HL-60 (cell line): ENCODE measurements around the gene DOCK6.

Experiments
- DNase-seq, 2 experiments: peaks; one replicate each; pipeline ENCODE4 v3.0.0-alpha.2; 2010 to 2020; ENCODE audit warnings: low read depth in 1 of 2, low spot score in 1 of 2
- H3K27ac ChIP-seq: fragments of 250-450 bp; sonication (Bioruptor Pico); replicated peaks from 2 replicates; pipeline ENCODE4 v1.5.1; 2020; ENCODE audit warnings: mild to moderate bottlenecking, moderate library complexity
- H3K27me3 ChIP-seq: fragments of 250-450 bp; sonication (Bioruptor Pico); 2 replicates; pipeline ENCODE4 v1.5.1; 2021; ENCODE audit warnings: mild to moderate bottlenecking, moderate library complexity; ENCODE audit not compliant: insufficient read depth, poor library complexity, severe bottlenecking
- H3K4me3 ChIP-seq: replicated peaks from 2 replicates; pipeline ENCODE4 v1.5.1; 2011; ENCODE audit warnings: mild to moderate bottlenecking, control low read depth, low read length; ENCODE audit not compliant: insufficient read depth
- GABPA ChIP-seq: IDR thresholded peaks from 2 replicates; pipeline ENCODE4 v1.6.1; 2012; ENCODE audit warnings: low read depth
- POLR2AphosphoS5 ChIP-seq: IDR thresholded peaks from 2 replicates; pipeline ENCODE4 v1.6.1; 2012; ENCODE audit warnings: low read depth
- SPI1 ChIP-seq: IDR thresholded peaks from 2 replicates; pipeline ENCODE4 v1.6.1; 2012; ENCODE audit warnings: low read depth, mild to moderate bottlenecking, borderline replicate concordance
- TF ChIP-seq, protein P1 (sequence below): IDR thresholded peaks from one replicate; pipeline ENCODE4 v1.5.1; 2011; ENCODE audit warnings: low read length, control low read depth, inconsistent platforms; ENCODE audit not compliant: insufficient read depth
- TF ChIP-seq, protein P2 (sequence below): IDR thresholded peaks from 2 replicates; pipeline ENCODE4 v1.6.1; 2012; ENCODE audit warnings: low read depth; ENCODE audit not compliant: insufficient replicate concordance

DOCK6 gene

DNA sequence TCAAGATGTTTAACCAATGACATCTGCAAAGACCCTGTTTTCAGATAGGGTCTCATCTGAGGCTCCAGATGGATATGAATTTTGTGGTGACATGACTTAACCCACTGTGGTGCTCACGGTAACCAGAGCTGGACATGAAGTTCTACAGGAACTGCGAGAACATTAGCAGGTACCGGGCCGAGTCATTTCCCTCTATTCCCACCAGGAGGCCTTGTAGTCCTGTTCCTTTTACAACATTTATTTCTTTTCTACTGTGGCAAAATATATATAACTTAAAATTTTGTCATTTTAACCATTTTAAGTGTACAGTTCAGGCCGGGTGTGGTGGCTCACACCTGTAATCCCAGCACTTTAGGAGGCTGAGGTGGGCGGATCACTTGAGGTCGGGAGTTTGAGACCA is 26.0 kb upstream of the DOCK6 start:
- peak in 1 of 2 experiments; percentile 23 for DNase-seq
- TF ChIP-seq GABPA: no peak
- TF ChIP-seq, protein P1, sequence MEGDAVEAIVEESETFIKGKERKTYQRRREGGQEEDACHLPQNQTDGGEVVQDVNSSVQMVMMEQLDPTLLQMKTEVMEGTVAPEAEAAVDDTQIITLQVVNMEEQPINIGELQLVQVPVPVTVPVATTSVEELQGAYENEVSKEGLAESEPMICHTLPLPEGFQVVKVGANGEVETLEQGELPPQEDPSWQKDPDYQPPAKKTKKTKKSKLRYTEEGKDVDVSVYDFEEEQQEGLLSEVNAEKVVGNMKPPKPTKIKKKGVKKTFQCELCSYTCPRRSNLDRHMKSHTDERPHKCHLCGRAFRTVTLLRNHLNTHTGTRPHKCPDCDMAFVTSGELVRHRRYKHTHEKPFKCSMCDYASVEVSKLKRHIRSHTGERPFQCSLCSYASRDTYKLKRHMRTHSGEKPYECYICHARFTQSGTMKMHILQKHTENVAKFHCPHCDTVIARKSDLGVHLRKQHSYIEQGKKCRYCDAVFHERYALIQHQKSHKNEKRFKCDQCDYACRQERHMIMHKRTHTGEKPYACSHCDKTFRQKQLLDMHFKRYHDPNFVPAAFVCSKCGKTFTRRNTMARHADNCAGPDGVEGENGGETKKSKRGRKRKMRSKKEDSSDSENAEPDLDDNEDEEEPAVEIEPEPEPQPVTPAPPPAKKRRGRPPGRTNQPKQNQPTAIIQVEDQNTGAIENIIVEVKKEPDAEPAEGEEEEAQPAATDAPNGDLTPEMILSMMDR: peak; percentile 40
- Histone ChIP-seq H3K4me3 (no peak overlapping the region), H3K27me3 (no peaks in the 10 kb centered on the region), H3K27ac (no peak overlapping the region)

DNA sequence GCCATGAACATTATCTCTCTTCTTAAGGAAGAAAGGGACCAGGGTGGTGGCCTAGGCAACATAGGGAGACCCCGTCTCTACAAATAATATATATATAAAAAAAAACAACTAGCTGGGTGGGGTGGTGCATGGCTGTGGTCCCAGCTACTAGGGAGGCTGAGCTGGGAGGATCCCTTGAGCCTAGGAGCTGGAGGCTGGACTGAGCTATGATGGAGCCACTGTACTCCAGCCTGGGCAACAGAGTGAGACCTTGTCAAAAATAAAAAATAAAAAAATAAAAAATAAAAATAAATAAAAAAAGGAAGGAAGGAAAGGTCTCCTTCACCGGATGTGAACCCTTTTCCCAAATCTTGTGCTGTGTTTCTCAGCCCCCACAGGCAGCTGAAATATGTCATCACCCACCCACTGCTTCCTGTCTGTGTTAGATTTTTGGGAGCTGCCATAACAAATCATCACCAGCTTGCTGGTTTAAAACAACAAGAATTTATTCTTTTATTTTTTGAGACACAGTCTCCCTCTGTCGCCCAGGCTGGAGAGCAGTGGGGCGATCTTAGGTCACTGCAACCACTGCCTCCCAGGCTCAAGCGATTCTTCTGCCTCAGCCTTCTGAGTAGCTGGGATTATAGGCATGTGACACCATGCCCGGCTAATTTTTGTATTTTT is 24.1 kb upstream of the DOCK6 start:
- no peak for TF ChIP-seq POLR2AphosphoS5
- TF ChIP-seq, protein P1: no peak
- no peak for TF ChIP-seq GABPA
- no peak for TF ChIP-seq SPI1
- TF ChIP-seq, protein P2, sequence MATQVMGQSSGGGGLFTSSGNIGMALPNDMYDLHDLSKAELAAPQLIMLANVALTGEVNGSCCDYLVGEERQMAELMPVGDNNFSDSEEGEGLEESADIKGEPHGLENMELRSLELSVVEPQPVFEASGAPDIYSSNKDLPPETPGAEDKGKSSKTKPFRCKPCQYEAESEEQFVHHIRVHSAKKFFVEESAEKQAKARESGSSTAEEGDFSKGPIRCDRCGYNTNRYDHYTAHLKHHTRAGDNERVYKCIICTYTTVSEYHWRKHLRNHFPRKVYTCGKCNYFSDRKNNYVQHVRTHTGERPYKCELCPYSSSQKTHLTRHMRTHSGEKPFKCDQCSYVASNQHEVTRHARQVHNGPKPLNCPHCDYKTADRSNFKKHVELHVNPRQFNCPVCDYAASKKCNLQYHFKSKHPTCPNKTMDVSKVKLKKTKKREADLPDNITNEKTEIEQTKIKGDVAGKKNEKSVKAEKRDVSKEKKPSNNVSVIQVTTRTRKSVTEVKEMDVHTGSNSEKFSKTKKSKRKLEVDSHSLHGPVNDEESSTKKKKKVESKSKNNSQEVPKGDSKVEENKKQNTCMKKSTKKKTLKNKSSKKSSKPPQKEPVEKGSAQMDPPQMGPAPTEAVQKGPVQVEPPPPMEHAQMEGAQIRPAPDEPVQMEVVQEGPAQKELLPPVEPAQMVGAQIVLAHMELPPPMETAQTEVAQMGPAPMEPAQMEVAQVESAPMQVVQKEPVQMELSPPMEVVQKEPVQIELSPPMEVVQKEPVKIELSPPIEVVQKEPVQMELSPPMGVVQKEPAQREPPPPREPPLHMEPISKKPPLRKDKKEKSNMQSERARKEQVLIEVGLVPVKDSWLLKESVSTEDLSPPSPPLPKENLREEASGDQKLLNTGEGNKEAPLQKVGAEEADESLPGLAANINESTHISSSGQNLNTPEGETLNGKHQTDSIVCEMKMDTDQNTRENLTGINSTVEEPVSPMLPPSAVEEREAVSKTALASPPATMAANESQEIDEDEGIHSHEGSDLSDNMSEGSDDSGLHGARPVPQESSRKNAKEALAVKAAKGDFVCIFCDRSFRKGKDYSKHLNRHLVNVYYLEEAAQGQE: no peak
- H3K4me3 ChIP-seq: no peak overlapping the region
- DNase-seq: no peak
- H3K27me3 ChIP-seq: peaks cover 6% of the 10 kb centered on the region
- H3K27ac ChIP-seq: no peak overlapping the region

DNA sequence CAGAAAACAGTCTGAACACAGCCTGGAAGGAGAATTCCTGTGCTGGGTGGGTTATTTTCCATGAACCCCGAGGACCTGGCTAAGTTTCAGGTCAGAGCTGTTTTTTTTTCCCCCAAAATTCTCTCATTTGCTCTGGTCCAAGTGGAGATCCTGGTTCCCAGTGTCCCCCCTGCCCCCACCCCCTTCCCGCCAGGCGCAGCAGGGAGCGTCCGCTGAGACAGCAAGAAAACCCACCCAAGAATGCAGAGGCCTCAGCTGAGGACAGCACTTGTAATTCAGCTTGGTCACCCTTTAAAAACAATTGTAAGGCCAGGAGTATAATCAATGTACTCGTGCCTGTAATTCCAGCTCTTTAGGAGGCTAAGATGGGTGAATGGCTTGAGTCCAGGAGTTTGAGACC is 22.2 kb upstream of the DOCK6 start:
- H3K27me3 ChIP-seq: peaks cover 7% of the 10 kb centered on the region
- TF ChIP-seq POLR2AphosphoS5 (no peak), GABPA (no peak)

DNA sequence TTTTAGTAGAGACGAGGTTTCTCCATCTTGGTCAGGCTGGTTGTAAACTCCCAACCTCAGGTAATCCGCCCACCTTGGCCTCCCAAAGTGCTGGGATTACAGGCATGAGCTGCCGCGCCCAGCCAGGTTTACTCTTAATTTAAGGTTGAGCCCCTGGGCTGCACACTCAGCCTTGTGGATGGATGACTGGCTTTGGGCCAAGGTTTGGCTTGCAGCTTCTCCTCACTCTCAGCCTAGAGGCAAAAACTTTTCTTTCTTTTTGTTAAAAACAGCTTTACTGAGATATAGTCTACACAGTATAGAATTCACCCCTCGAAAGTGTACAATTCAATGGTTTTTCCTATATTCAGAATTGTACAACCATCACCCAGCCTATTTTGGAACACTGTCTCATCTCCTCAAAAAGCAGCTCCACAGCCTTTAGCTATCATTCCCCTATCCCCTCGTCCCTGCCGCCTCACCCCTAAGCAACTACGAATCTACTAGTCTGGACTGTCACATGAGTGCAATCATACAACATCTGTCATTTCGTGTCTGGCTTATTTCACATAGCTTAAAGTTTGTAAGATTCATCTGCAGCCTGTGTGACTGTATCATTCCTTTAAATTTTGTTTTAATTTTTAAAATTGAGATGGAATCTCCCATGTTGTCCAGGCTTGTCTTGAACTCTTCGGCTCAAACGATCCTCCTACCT is 19.2 kb upstream of the DOCK6 start:
- Histone ChIP-seq H3K27ac (no peak overlapping the region), H3K4me3 (no peak overlapping the region), H3K27me3 (peaks cover 15% of the 10 kb centered on the region)
- no peak for DNase-seq
- TF ChIP-seq GABPA (no peak), SPI1 (no peak), POLR2AphosphoS5 (no peak)
- TF ChIP-seq, protein P1: no peak
- TF ChIP-seq, protein P2: no peak

More for the DNA sequence above, 22.2 kb upstream of the DOCK6 start:
- Histone ChIP-seq H3K4me3 (no peak overlapping the region), H3K27ac (no peak overlapping the region)
- no peak for DNase-seq
